Transverse colon (tissue), 3 donors: ENCODE results near the gene PXT1.

ENCODE experiments used
- CTCF ChIP-seq, 5 experiments: fragments of 200-600 bp in 3 of 5; fragments of 450-650 bp in 2 of 5; sonication (generic) in 3 of 5; IDR thresholded peaks; 1 replicate in 2 of 5; 2 replicates in 3 of 5; pipeline ENCODE4 v1.5.1; 2016 to 2017; ENCODE audit warnings: antibody characterized with exemption in 5 of 5, inconsistent platforms in 3 of 5, mild to moderate bottlenecking in 2 of 5, moderate library complexity in 1 of 5
- POLR2A ChIP-seq: fragments of 450-650 bp; IDR thresholded peaks from one replicate; pipeline ENCODE4 v1.6.1; 2016; ENCODE audit warnings: antibody characterized with exemption, mild to moderate bottlenecking, moderate library complexity

- no peak for TF ChIP-seq CTCF (IDR thresholded peaks at IDR 0.05)
- no peak for TF ChIP-seq POLR2A
Measured at GRCh38 chr6:36445621-36446020, 3.0 kb upstream of the PXT1 start.
